Right kidney (tissue), 1 donor: ENCODE measurements around the gene GATA2.

ENCODE experiments used
- DNase-seq: peaks from one replicate; pipeline ENCODE4 v3.0.0-alpha.2; 2016

Gene GATA2

DNA sequence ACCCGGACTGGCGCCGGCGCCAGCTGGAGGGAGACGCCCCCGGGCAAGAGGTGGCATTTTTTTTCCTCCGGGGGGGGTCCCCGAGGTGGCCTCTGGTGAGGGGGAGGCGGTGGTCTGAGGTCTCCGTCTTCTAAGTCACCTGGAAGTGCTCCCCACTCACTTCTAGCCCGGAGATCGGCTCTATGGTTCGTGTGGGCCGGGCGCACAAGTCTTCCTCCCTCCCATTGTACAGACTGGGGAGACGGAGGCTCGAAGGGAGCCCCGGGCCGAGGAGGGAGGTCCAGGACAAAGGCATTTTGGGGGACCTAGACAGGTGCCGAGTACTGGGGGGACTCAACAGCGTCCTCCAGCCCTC, 4.4 kb downstream of the GATA2 start:
- no peak for DNase-seq

DNA sequence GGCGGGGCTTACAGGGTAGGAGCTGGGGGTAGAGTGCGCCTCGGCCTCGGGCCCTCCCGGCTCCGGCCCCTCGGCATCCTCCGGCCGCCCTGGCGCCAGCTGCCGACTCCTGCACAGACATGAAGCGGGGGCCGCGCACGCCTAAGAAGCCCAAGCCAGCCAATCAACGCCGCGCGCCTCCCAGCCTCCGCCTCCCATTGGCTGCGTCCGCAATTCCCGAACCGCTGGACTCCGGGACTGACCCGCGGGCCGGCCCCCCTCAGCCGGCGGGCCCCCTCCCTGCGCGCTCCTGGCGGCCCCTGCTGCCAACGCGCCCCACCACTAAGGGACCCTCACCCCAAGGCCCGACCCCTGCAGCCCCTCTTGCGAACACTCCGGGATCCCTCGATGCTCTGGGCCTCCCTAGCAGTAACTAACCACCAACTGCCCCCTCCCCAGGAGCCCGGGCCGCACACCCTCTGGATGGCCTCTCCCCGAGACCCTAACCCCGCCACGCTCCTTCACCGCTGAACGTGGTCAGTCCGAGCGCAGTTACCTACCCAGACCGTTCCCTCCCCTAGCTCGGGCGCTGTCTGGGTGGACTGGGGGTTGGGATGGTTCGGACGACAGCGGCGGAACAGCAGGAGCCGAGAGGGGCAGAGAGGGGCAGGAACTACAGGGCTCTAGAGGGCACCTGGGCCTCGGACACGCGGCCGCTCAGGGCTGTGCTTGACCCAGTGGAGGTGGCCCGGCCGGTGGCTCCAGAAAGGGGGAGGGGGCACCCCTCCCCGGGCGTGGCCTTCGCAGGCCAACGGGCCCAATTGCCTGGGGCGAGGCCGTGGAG, 5.0 kb downstream of the GATA2 start:
- DNase-seq = peak; percentile 89

- DNase-seq = no peak
These were observed 5.5 kb downstream of the GATA2 start for GRCh38 chr3:128487538-128487812.

GRCh38 chr3:128486681-128487537, 6.1 kb downstream of the GATA2 start:
- peak; percentile 85 for DNase-seq

DNA sequence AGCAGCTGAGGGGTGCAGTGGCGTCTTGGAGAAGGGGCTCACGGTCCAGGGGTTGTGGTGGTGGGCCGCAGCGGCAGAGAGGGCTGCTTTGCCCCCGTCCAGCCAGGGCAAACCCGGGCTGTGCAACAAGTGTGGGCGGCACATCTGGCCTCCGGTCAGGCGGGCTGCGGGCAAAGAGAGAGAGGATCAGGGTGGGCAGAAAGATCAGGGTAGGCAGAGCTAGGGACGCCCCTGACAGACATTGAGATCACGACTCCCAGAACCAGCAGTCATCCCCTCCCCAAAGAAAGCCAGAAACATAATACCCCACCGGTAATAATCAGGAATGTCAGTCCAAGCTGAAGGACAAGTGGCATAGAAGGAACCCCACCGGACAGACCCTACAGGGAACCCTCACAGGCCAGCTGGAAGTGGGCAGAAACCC, 6.8 kb downstream of the GATA2 start:
- no peak for DNase-seq

GRCh38 chr3:128485282-128486204, 7.5 kb downstream of the GATA2 start:
- DNase-seq = peak; percentile 24

- DNase-seq = peak; percentile 41
These were observed 8.4 kb downstream of the GATA2 start for GRCh38 chr3:128484404-128485281.

DNA sequence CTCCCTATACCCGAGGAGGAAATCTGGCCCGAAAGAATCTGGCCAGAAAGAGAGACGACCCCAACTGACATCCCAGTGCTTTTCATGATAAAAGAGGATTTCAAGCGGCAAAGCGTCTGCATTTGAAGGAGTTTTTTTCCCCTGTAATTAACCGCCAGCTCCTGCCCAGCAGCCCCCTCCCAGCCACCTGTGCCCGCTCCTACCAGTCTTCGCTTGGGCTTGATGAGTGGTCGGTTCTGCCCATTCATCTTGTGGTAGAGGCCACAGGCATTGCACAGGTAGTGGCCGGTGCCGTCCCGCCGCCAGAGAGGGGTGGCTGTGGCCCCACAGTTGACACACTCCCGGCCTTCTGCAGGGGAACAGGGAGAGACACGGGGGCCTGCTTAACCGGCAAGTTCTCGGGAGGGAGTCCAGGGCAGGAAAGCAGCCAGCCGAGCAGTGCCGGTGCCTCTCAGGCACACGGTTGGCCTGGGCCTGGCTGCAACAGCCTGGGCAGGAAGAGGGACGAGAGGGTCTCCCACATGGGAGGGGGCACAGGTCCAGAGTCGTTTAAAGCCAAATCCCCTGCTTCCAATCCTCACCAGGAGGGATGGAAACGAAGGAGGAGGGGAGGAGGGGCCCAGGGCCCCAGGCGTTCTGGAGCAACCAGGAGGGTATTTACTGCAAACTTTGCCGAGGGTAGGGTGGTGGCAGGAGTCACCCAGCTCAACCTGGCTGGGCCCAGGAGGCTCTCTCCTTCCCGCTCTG, 9.2 kb downstream of the GATA2 start:
- peak; percentile 77 for DNase-seq

DNA sequence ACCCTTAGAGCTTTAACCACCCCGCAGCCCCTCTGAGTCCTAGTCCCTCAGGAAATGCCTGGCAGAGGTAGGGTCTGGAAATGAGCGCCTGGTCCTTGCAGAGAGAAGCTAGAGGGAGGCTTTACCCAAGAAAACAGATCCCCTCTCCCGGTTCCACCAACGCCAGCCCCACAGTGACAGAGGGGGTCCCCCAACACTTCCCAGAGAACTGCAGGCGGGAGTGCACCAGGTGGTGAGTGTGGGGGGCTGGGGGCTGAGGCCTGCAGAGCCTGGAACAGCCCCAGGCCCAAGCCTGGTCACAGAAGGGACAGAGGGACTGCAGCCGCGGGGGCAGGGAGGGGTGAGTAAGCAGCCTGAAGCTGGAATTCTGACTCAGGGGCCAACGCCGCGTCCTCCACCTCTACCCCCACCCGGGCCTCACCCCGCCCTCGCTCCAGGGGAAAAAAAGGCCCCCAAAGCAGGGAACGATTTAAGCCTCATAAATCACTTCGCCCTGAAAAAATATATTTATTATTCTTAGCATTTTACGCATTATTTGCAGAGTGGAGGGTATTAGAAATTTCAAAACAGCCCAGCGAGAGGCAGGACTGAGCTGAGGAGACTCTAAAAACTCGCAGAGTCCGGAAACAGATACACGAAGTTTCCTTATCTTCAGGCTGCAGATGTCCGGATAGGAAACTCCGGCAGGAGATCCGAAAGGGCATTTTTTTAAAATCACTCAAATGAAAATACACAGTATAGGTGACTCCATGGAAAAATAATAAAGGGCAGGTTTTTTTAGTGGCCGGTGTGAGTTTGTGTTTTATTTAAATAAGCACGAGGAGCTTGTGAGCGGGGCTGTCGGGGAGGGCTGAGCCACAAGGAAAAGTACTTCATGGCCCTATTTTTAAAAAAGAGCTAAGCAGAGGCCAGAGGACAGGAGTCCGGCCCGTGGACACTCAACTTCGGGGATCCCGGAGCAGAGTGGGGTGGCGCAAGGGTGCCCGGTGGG, 10.0 kb downstream of the GATA2 start:
- peak; percentile 55 for DNase-seq

DNA sequence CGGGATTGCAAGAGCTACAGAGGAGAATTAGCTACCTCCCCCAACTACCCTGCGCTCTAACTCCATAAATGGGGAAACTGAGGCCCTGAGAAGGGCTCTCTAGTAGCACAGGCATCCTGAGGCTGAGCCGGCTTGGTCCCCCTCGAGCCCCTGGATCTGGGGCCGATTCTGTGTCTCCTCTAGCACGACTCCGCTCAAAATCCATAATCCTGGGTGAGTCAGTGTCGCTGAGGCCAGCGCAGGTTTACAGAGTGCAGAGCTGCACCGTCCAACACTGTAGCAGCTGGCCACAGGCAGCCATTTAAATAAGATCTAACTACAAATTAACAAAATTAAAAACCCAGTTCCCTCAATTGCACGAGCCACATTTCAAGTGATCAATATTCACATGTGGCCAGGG, 10.8 kb downstream of the GATA2 start:
- DNase-seq = peak; percentile 38

GRCh38 chr3:128481438-128481942, 11.5 kb downstream of the GATA2 start:
- no peak for DNase-seq

GRCh38 chr3:128480717-128481437, 12.1 kb downstream of the GATA2 start:
- DNase-seq = no peak

DNA sequence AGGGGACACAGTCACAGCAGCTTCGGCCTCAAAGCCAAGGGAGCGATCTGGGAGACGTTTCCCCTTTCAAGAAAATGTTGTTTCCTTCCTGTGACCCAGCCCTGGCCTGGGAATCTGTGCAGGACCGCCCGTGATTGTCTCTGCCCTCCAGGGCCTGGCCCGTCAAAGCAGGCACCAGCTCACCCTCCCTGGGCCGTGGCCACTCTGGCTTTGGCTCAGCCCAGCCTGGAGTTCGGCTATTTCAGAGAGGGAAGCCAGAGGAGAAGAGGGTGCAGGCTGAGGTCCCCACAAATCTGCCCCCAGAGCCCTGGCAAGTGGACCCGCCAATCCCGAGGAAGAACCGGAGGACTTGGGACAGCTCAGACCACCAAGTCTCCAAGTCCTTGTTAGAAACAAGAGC, 12.7 kb downstream of the GATA2 start:
- DNase-seq = no peak

DNA sequence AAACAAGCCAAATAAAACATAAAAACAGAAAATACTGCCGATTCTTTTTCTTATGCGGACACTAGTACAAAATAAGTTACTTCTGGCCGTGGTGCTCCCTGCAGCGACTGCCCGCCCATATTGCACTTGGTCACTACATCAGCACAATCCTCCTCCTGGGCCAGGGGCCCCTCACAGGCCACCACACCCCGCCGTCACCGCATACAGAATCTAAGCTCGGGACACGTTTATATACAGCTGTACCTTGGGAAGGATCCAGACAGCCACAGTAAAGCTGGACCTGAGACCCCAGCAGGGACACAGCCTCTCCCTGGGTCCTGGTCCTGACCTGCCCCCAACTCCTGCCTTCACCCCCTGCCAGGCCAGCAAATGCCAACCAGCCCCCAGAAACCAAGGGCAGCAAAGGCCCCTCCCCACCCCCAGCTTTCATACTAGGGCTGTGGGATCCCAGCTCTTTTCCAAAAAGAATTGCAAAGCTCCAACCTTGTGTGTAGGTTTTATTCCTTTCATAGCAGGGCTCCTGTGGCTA, 13.4 kb downstream of the GATA2 start:
- DNase-seq = no peak

DNA sequence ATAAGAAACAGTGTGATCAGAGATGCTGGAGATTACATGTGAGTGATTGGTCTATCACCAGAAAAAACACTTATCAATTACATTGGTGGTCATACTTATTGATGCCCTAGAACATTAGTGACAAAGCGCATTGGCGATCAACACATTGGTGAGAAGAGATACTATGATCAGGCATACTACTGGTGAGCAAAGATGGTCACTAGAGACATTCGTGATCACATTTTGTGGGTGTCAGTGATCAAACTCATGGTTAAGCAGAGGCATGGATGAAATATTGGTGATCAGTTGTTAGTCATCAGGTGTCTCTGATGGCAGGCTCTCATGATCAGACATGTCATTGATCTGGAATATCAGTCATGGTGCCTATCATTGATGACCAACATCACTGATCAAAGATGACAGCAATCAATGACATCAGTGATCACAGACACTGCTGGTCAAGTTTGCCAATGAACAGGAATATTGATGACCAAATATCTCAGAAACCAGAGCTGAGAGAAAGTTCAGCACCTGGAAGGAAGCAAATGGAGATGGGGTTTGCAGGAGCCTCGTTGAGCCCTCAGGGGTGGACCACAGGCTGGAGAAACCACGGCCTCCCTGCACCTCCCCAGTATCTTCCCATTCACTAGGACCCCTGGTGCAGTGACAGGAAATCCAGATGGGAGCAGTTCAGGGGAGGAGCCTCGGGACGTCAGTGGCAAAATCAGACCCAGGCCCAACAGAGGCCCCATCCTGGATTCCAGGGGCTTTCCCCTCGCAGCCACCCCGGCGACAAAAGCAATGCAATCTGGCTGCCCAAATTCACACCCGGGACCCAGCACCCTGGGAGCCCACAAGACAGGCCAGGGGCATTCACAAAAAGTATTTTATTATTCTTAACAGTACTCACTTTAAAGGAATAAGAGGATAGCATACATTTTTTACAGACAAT, 14.2 kb downstream of the GATA2 start:
- no peak for DNase-seq

DNA sequence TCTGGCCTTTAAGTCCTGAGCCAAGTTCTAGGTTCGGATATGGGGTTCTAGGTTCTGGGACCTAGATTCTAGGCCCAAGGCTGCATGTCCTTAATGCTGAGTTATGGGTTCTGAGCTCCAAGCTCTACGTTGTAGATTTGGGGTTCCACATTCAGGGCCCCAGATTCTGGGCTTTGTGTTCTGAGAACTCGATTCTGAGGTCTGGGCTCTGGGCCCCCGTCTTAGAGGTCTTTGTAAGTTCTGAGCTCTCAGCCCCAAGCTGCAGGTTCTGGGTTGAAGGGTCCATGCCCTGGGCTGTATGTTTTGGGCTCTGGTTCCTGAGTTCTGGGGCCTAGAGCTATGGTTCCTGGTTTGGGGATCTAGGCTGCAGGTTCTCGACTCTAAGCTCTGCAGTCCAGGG, 16.3 kb downstream of the GATA2 start:
- no peak for DNase-seq

DNA sequence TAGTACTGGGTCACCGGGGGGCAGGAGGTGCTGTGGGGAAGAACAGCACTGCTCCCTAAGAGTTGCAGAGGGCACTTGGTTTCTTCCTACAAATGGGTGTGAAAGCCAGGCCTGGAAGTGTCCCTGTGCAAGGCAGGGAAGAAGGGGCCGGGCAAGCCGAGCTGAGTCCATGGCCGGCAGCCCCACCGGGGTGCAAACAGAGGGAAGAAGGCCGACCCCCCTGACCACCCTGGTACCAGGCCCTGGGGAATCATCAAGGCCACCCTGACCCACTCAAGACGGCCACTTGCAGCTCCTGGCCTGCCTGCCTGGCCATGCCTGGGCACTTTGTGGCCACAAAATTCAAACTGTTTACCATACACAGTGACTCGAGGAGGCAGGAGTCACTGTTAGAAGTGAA, 17.6 kb downstream of the GATA2 start:
- DNase-seq = no peak
